ENCODE data around the gene KCNJ10.

The KCNJ10 gene

GRCh38 chr1:159955456-159955855 lies 114.5 kb downstream of the KCNJ10 start:
- DNase-seq = no peak

- DNase-seq = no peak
These were observed 116.1 kb downstream of the KCNJ10 start, which contains the start of gene SLAMF9 for GRCh38 chr1:159953536-159954515. TSS of gene SLAMF9 (minus strand) at chr1:159954237. CDS start at chr1:159954137, 100 bp downstream.

GRCh38 chr1:159952932-159953331 lies 117.0 kb downstream of the KCNJ10 start:
- DNase-seq = no peak

GRCh38 chr1:159951551-159951950 lies 118.4 kb downstream of the KCNJ10 start:
- no peak for DNase-seq

GRCh38 chr1:159951016-159951415 lies 118.9 kb downstream of the KCNJ10 start:
- no peak for DNase-seq

GRCh38 chr1:159949981-159950381 lies 120.0 kb downstream of the KCNJ10 start:
- no peak for DNase-seq

GRCh38 chr1:159949123-159949522 lies 120.8 kb downstream of the KCNJ10 start:
- no peak for DNase-seq

Data from NCI-H1930 (cell line).